Measurements from ENCODE around the gene DYTN. TPM values are rescaled to one million over a fixed set of nuclear protein-coding genes. Genes with fewer than 3 reads are reported as not detected.
A peak's percentile ranks its signal among the peaks of the same experiment; 100 is the strongest.

Gene DYTN
- total RNA-seq, 1 experiment from 2014 or later: not detected

DNA sequence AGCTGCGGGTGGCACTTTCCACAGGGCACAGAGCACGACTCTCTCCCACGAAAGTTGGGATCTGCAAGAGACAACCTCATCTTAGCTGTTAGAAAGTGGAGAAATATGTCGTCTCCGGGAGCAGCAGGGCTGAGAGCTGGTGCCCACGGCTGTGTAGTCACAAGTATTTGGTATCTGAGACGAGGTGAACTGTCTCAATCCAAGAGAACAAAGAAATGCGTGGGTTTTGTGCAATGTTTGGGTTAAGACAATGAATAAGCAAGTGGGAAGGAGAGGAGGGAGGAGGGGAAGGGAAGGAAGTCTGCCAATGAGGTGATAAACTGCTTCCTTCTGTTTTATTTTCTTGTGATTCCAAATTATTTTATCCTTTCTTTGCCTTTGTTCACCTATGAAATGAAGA lies 18.0 kb downstream of the DYTN start:
- DNase-seq (ENCODE audit: low read depth): no peak

- no peak for DNase-seq (ENCODE audit: low read depth)
Observed at GRCh38 chr2:206698811-206699210, 19.4 kb downstream of the DYTN start.

DNA sequence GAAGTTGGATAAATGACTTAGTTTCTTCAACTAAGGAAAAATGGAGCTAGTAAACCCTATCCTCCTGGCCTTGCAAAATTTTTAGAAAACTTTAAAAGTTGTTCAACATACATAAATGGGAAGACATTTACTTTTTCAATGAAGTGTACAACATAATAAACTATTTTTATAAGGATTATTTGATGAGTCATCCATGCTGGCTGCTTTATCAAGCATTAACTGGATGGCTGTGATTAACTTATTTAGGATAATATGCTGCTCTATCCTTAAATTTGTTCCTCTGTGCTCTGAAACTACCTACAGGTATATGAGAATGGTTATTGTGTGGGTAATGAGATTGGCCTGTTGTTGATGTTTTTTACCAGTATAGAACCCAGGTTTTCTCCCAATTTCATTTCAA lies 21.3 kb downstream of the DYTN start:
- DNase-seq (ENCODE audit: low read depth): no peak

GRCh38 chr2:206693399-206694137 lies 24.6 kb downstream of the DYTN start:
- peak; percentile 50 for DNase-seq (ENCODE audit: low read depth)

GRCh38 chr2:206692971-206693370 lies 25.2 kb downstream of the DYTN start:
- DNase-seq (ENCODE audit: low read depth): no peak

DNA sequence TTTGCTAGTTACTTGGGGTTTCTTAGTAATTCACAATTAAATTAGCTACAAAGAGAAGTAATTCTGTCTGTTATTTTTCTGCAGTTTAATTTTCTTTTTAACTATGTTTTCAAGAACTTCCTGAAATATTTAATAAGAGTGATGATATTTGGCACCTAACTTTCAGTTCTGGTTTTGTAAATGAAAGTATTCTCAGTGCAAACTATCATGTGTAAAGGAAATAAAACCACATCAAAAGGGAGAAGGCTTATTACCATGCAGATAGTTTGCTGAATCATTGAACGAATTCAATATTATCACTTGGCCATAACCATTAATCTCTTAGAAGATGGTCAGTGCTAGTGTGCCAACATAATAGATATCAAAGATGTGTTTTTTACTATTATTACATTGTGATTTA lies 29.2 kb downstream of the DYTN start:
- no peak for DNase-seq (ENCODE audit: low read depth)

DNA sequence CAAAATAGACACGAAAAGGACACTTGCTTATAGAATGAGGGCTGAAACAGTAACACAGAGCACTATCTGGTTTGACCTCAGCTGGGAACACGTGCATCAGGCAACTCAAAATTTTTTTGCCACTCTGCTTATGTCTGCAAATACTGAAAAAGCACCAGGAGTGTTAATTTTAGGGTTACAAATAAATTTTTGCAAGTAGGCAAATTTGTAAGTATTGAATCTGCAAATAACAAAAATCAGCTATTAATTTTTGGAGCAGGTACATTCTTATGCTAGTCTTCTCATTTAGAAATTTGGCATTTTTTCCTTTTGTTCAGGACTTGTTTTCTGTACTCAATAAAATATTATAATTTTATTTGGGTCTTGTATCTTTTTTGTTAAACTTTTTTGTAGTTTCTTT lies 29.7 kb downstream of the DYTN start:
- DNase-seq (ENCODE audit: low read depth): no peak

GRCh38 chr2:206683546-206683945 lies 34.6 kb downstream of the DYTN start:
- DNase-seq (ENCODE audit: low read depth): no peak

DNA sequence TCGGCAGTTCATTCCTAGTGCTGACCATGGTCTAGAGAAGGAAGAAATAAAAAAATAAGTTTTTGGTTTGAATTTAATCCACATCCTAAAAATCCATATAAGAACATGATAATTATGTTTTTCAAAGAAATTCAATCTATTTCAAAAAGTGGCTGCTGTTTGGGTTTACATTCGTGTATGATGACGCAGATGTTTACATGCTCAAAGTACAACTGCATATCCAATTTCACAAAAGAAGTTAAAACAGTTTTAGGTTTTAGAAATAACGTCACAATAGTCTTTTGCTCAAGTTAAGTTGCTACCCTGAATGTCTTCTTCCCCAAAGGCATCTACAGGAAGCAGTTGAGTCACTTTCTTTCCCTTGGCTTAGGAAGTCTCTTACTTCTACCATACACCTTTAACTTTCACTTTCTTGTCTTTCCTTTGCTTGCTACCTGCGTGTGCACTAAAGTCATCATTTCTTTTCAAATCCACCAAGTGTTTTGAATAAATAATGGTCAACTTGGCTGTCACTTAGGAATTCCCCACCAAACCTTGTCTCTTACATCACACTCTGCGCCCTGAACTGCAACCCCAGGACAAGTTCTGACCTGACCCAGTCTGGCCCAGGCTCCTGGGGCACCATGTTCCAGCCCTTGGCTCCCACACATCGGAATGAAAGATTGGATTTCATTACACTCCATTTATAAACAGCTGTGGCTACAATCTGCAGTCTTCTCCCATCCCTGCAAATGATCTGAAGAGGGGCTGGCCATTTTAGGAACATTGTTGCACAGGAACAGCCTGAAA lies 47.5 kb downstream of the DYTN start:
- peak; percentile 16 for DNase-seq (ENCODE audit: low read depth)

DNA sequence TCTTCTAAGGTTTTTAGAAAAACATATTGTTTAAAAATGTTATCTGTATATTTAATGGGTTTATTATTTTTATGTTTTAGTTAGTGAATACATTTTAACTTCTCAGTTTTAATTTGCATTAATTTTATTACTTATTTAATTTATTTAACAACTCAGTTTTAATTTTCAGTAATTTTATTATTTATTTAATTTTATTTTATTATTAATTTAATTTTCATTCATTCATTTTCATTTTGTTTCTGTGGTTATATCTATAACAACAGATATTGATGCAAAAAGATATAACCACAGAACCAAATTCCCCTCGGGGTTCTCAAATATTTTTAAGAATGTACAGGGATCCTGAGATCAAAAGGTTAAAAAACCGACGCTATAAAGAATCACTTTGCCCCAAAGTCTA lies 52.9 kb downstream of the DYTN start:
- no peak for DNase-seq (ENCODE audit: low read depth)

DNA sequence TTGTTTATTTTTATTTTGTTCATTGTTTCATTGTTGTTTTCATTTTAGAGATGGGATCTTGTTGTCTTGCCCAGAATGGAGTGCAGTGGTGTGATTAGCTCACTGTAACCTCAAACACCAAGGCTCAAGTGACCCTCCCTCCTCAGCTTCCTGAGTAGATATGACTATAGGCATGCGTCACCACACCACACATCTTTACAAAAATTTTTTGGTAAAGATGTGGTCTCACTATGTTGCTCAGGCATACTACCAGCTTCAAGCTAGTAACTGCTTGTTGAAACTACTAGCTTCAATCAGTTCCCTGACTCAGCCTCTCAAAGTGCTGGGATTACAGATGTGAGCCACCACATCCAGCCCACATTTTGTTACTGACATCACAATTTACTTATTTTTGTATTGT lies 61.1 kb downstream of the DYTN start:
- DNase-seq (ENCODE audit: low read depth): peak; percentile 91

DNA sequence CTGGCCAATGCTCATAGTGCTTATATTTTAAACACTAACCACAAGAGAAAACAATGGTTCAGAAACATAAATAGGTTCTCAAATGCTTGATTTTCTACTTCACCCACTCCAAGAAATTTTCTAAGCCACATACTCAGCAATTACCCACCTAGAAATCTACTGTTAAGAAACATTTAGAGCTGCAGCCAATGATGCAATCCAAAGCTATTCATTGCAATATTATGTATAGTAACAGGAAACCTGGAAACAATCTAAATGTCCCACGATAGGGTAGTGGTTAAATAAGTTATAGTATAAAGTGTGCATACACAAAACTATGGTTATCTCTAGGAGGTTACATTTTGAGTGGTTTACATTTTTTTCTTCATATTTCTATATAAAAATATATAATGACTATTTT lies 70.2 kb downstream of the DYTN start:
- DNase-seq (ENCODE audit: low read depth): no peak

DNA sequence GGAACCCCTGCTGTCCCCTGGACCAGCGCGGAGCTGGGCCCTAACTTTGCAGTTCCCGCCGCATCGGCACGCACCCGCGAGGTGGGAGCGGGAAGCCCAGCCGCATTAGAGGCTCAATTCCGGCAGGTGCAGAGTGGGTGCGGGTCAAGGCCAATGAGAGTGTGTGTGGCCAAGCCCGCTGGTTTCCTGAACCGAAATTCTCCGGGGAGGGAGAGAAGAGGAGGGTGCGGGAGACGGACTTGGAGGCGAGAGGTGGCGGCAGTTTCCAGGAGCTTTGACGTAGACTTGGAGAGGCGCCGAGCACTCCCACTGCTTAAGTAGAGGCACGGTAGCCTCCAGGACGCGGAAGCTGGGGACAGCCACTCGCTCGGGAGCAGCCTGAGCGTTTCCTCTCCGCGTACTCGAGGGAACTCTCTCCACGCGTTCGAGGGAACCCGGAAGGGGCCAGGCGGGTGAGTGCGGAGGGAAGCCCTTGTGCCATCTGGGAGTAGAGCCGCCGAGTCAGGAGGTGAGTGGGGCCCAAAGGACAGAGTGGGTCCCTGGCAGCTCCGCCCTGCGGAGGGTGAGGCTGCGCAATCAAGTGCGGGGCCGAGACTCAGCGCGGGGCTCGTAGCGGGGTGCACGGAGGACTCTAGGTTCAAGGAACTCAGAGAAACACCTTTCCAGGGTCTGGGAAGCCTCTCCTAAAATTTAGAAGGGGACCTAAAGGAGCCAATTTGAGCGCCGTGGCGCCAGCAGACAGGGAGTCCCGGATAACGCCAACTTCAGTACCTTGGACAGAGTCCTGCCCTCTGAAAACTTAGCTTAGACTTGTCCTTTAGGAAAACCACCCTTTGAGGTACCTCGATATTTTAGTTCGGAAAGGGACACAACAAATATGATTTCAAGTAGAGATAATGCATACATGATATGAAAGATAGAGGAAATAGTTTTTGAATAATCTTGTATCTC lies 75.8 kb downstream of the DYTN start, which contains the start of gene FAM237A:
FAM237A (plus strand) TSS at position 413 of the 951 bp plus-strand sequence. CDS start 1,750 bp downstream, outside the sequence.
- peak; percentile 42 for DNase-seq (ENCODE audit: low read depth)

GRCh38 chr2:206641226-206641625 lies 77.0 kb downstream of the DYTN start:
- DNase-seq (ENCODE audit: low read depth): no peak

GRCh38 chr2:206639636-206640035 lies 78.6 kb downstream of the DYTN start:
- DNase-seq (ENCODE audit: low read depth): no peak

DNA sequence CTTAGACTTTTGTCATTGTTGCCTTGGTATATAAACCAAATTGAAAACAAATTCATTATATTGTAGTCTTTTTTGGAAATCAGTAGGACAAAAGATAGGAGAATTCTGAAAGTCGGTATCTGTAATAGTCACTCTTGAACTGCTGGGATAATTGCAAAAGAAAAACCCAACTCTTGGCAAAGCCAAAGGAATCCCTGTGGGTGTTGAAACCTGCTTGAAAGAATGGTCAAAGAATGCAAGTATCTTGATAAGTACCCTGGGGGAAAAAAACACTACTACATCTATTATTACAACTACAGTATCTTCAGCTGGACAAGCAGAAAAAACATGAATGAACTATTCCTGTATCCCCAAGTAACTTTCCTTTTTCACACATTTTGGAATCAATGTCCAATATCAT lies 83.2 kb downstream of the DYTN start:
- DNase-seq (ENCODE audit: low read depth): no peak

DNA sequence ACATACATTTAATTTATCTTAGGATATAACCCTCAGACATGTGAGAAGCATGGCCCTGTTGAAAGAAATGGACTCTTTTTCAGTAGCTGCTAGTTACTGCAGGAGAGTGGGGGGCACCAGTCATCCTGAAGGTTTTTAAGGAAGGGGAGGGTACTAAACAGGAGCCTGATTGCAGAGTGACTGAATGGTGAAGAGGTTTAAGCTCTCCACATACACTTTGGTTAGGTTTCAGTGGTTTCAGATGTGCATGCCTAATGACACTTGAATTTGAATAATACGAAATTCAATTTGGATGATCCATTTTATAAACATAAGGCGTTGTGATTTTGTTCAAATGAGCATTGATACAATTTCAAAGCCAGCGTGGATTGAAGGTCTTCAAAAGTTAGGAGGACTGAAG lies 86.9 kb downstream of the DYTN start:
- DNase-seq (ENCODE audit: low read depth): no peak

GRCh38 chr2:206627632-206628031 lies 90.6 kb downstream of the DYTN start:
- DNase-seq (ENCODE audit: low read depth): no peak

- DNase-seq (ENCODE audit: low read depth): no peak
Observed at GRCh38 chr2:206626108-206626507, 92.1 kb downstream of the DYTN start.

- no peak for DNase-seq (ENCODE audit: low read depth)
Observed at GRCh38 chr2:206619011-206619410, 99.2 kb downstream of the DYTN start.

- DNase-seq (ENCODE audit: low read depth): peak; percentile 63
Observed at GRCh38 chr2:206616151-206616550, 102.0 kb downstream of the DYTN start.
